Measurements from ENCODE around the gene ZNF264.

- TF ChIP-seq CTCF (IDR thresholded peaks at IDR 0.05; ENCODE audit: insufficient read depth, low read depth, low read length) (no peak), EZH2 (IDR thresholded peaks at IDR 0.05; ENCODE audit: insufficient read depth, low read length) (no peak)
Measured at GRCh38 chr19:57191141-57192076, at the start of gene ZNF264.
